Liver (tissue), 3 donors: ENCODE measurements around the gene FAM3B.

Experiments used
- CTCF ChIP-seq: fragments of 150-350 bp; IDR thresholded peaks from 2 replicates; pipeline ENCODE4 v1.5.1; 2017; ENCODE audit warnings: improper control_type of control experiment, low read depth, low read length; ENCODE audit not compliant: missing input control
- FOXA1 ChIP-seq: IDR thresholded peaks from 2 replicates; pipeline ENCODE4 v1.6.1; 2016; ENCODE audit warnings: antibody characterized with exemption
- GABPA ChIP-seq, 2 donors: IDR thresholded peaks in 1 of 2; conservative IDR thresholded peaks in 1 of 2; 2 replicates each; pipeline ENCODE4 v1.6.1; 2016; ENCODE audit warnings: antibody characterized with exemption in 2 of 2, mild to moderate bottlenecking in 1 of 2, moderate library complexity in 1 of 2
- HNF4A ChIP-seq, 2 donors: conservative IDR thresholded peaks; 2 replicates each; pipeline ENCODE4 v1.6.1; 2016; ENCODE audit warnings: antibody characterized with exemption in 2 of 2, mild to moderate bottlenecking in 2 of 2
- JUND ChIP-seq, 2 donors: IDR thresholded peaks; 2 replicates each; pipeline ENCODE4 v1.6.1; 2016; ENCODE audit warnings: antibody characterized with exemption in 2 of 2
- MAX ChIP-seq: IDR thresholded peaks from 2 replicates; pipeline ENCODE4 v1.6.1; 2016; ENCODE audit warnings: antibody characterized with exemption
- RAD21 ChIP-seq, 2 donors: IDR thresholded peaks; 2 replicates each; pipeline ENCODE4 v1.6.1; 2016; ENCODE audit warnings: antibody characterized with exemption in 2 of 2, mild to moderate bottlenecking in 2 of 2
- RXRA ChIP-seq, 2 donors: IDR thresholded peaks; 2 replicates each; pipeline ENCODE4 v1.6.1; 2017 to 2018; ENCODE audit warnings: antibody characterized with exemption in 2 of 2, mild to moderate bottlenecking in 1 of 2
- SP1 ChIP-seq: IDR thresholded peaks from 2 replicates; pipeline ENCODE4 v1.6.1; 2018; ENCODE audit warnings: antibody characterized with exemption, mild to moderate bottlenecking
- TAF1 ChIP-seq: conservative IDR thresholded peaks from 2 replicates; pipeline ENCODE4 v1.6.1; 2016; ENCODE audit warnings: antibody characterized with exemption, mild to moderate bottlenecking
- ZBTB33 ChIP-seq: IDR thresholded peaks from 2 replicates; pipeline ENCODE4 v1.6.1; 2016; ENCODE audit warnings: antibody characterized with exemption
- donor health status: healthy.
- donor health status: healthy.

- TF ChIP-seq RAD21 (IDR thresholded peaks at IDR 0.05) = no peak
- no peak for TF ChIP-seq FOXA1
- TF ChIP-seq MAX = no peak
- TF ChIP-seq JUND (IDR thresholded peaks at IDR 0.05) = no peak
- TF ChIP-seq CTCF = no peak
- no peak for TF ChIP-seq GABPA (IDR thresholded peaks at IDR 0.05 in 1 of 2, conservative IDR thresholded peaks at IDR 0.05 in 1 of 2)
- no peak for TF ChIP-seq TAF1
- TF ChIP-seq ZBTB33 = no peak
- no peak for TF ChIP-seq SP1
- no peak for TF ChIP-seq RXRA (IDR thresholded peaks at IDR 0.05)
- no peak for TF ChIP-seq HNF4A (conservative IDR thresholded peaks at IDR 0.05)
These were observed 80.0 kb downstream of the FAM3B start for GRCh38 chr21:41396558-41397075.
